Measurements from ENCODE around the gene EGFL7.

- TF ChIP-seq CTCF (conservative IDR thresholded peaks at IDR 0.05 in 1 of 2, IDR thresholded peaks at IDR 0.05 in 1 of 2; ENCODE audit: extremely low read depth in 1 of 2, insufficient read depth in 1 of 2, low read depth in 1 of 2, low read length in 2 of 2) (no peak), EZH2 (IDR thresholded peaks at IDR 0.05; ENCODE audit: borderline replicate concordance, low read length) (no peak)
These were observed 425 bp upstream of the EGFL7 start for GRCh38 chr9:136662326-136662655.
